ENCODE results near the gene USP36. TPM values are rescaled to one million over a fixed set of nuclear protein-coding genes. Genes with fewer than 3 reads are reported as not detected.

USP36 gene
- total RNA-seq, 2 experiments from 2014 or later = 489 to 494 TPM

- Mint-ChIP-seq H3K9me3 (no peaks in the 10 kb centered on the region), H3K36me3 (ENCODE audit: low read depth) (peaks cover 99% of the 10 kb centered on the region), H3K27ac (peak overlapping the region; percentile 91), H3K4me1 (ENCODE audit: low read depth) (peaks cover 67% of the 10 kb centered on the region), H3K27me3 (no peaks in the 10 kb centered on the region), H3K4me3 (no peak overlapping the region)
- Histone ChIP-seq H3K4me3 (ENCODE audit: low read length) (no peak overlapping the region), H3K27ac (ENCODE audit: low read depth in 1 of 2, low read length in 2 of 2) (no peak overlapping the region), H3K4me1 (ENCODE audit: insufficient read depth, low read length) (peaks cover 15% of the 10 kb centered on the region), H3K27me3 (ENCODE audit: control insufficient read depth in 1 of 2, insufficient read depth in 2 of 2, low read length in 2 of 2) (no peaks in the 10 kb centered on the region), H3K36me3 (ENCODE audit: insufficient read depth, low read length) (peaks cover 95% of the 10 kb centered on the region), H3K9me3 (ENCODE audit: control insufficient read depth in 1 of 2, insufficient read depth in 1 of 2, low read length in 2 of 2) (no peaks in the 10 kb centered on the region)
- intact Hi-C loops (cut with DNase I, micrococcal nuclease) = no loop called here
- CTCF ChIA-PET = interaction anchor here (1.0 kb wide), 1 partner anchor 121 kb away, joined by 3 read pairs; no protein-coding TSS in a partner anchor
- peak in 4 of 14 experiments; percentile 16 to 51 (median 33) for DNase-seq
- TF ChIP-seq CTCF (IDR thresholded peaks at IDR 0.05) = no peak
- POLR2A ChIA-PET = interaction anchor here (2.2 kb wide), 1 partner anchor 9 kb away, joined by 10 read pairs; no protein-coding TSS in a partner anchor
- peak; percentile 53 for ATAC-seq (ENCODE audit: poor library complexity)
Observed at GRCh38 chr17:78828470-78829185, 12.0 kb downstream of the USP36 start.

GRCh38 chr17:78826836-78827509 is 13.6 kb downstream of the USP36 start:
- DNase-seq = no peak
- no peak overlapping the region for H3K4me3 ChIP-seq (ENCODE audit: low read length)
- H3K4me3 Mint-ChIP-seq = peak overlapping the region; percentile 51
- ChIA-PET CTCF (no interaction called here), POLR2A (interaction anchor here (2.2 kb wide), 1 partner anchor 8 kb away, joined by 10 read pairs; no protein-coding TSS in a partner anchor)
- ATAC-seq (ENCODE audit: poor library complexity) = no peak
- peaks cover 70% of the 10 kb centered on the region for H3K4me1 Mint-ChIP-seq (ENCODE audit: low read depth)
- peaks cover 99% of the 10 kb centered on the region for H3K36me3 Mint-ChIP-seq (ENCODE audit: low read depth)
- intact Hi-C loops (cut with DNase I, micrococcal nuclease) = no loop called here
- H3K27ac Mint-ChIP-seq = peak overlapping the region; percentile 91
- no peak for TF ChIP-seq CTCF (IDR thresholded peaks at IDR 0.05)
- H3K27me3 ChIP-seq (ENCODE audit: control insufficient read depth in 1 of 2, insufficient read depth in 2 of 2, low read length in 2 of 2) = no peaks in the 10 kb centered on the region
- H3K9me3 Mint-ChIP-seq = no peaks in the 10 kb centered on the region
- H3K4me1 ChIP-seq (ENCODE audit: insufficient read depth, low read length) = peaks cover 15% of the 10 kb centered on the region
- no peaks in the 10 kb centered on the region for H3K9me3 ChIP-seq (ENCODE audit: control insufficient read depth in 1 of 2, insufficient read depth in 1 of 2, low read length in 2 of 2)
- no peaks in the 10 kb centered on the region for H3K27me3 Mint-ChIP-seq
- peaks cover 98% of the 10 kb centered on the region for H3K36me3 ChIP-seq (ENCODE audit: insufficient read depth, low read length)
- H3K27ac ChIP-seq (ENCODE audit: low read depth in 1 of 2, low read length in 2 of 2) = no peak overlapping the region

- Mint-ChIP-seq H3K4me1 (ENCODE audit: low read depth) (peaks cover 67% of the 10 kb centered on the region), H3K9me3 (no peaks in the 10 kb centered on the region), H3K36me3 (ENCODE audit: low read depth) (peaks cover 99% of the 10 kb centered on the region), H3K4me3 (peak overlapping the region; percentile 51), H3K27ac (peak overlapping the region; percentile 91), H3K27me3 (no peaks in the 10 kb centered on the region)
- no peaks in the 10 kb centered on the region for H3K9me3 ChIP-seq (ENCODE audit: control insufficient read depth in 1 of 2, insufficient read depth in 1 of 2, low read length in 2 of 2)
- CTCF ChIA-PET = no interaction called here
- peaks cover 98% of the 10 kb centered on the region for H3K36me3 ChIP-seq (ENCODE audit: insufficient read depth, low read length)
- DNase-seq (no peak), ATAC-seq (ENCODE audit: poor library complexity) (no peak)
- H3K27ac ChIP-seq (ENCODE audit: low read depth in 1 of 2, low read length in 2 of 2) = no peak overlapping the region
- no peak overlapping the region for H3K4me3 ChIP-seq (ENCODE audit: low read length)
- intact Hi-C loops (cut with DNase I, micrococcal nuclease) = no loop called here
- POLR2A ChIA-PET = no interaction called here
- no peak for TF ChIP-seq CTCF (IDR thresholded peaks at IDR 0.05)
- no peaks in the 10 kb centered on the region for H3K27me3 ChIP-seq (ENCODE audit: control insufficient read depth in 1 of 2, insufficient read depth in 2 of 2, low read length in 2 of 2)
- H3K4me1 ChIP-seq (ENCODE audit: insufficient read depth, low read length) = peaks cover 18% of the 10 kb centered on the region
Observed at GRCh38 chr17:78826421-78826820, 14.2 kb downstream of the USP36 start.

All from CD4-positive, alpha-beta T cell (primary cell).